PC-9 (cell line): ENCODE measurements around the gene SV2A. TPM values are rescaled to one million over a fixed set of nuclear protein-coding genes. Genes with fewer than 3 reads are reported as not detected.

Experiments used
- BruUV-seq: library from RNA; stranded (reverse); fragments of 400-500 nt; replicated peaks from 2 replicates; lab custom pipeline; 2021; lab: Mats Ljungman, UMichigan
- CTCF ChIA-PET: fragments of 300-600 bp; sonication (Branson Sonifier 250); formaldehyde crosslinking; loops from one replicate; lab custom pipeline; 2022; ENCODE audit warnings: antibody characterized with exemption; lab: Charles Lee
- POLR2A ChIA-PET: fragments of 300-600 bp; sonication (Branson Sonifier 250); formaldehyde crosslinking; loops from one replicate; lab custom pipeline; 2022; ENCODE audit warnings: antibody characterized with exemption; ENCODE audit not compliant: unreplicated experiment; lab: Charles Lee
- DNase-seq, 2 experiments: peaks; one replicate each; pipeline versions ENCODE4 v3.0.0 to v3.0.0-alpha.2; 2015 to 2022; ENCODE audit warnings: mixed read lengths in 1 of 2
- H2AFZ ChIP-seq: fragments of 200-600 bp; sonication (generic); 2 replicates; pipeline ENCODE4 v1.8.1; 2017; ENCODE audit warnings: antibody characterized with exemption
- H3F3A ChIP-seq: fragments of 200-600 bp; sonication (generic); 2 replicates; pipeline ENCODE4 v1.8.1; 2017; ENCODE audit warnings: antibody characterized with exemption, mild to moderate bottlenecking, low read depth; ENCODE audit not compliant: insufficient read depth
- H3K27ac ChIP-seq: fragments of 200-600 bp; sonication (generic); 2 replicates; pipeline ENCODE4 v1.6.1; 2016; ENCODE audit warnings: mixed run types
- H3K27me3 ChIP-seq: fragments of 200-600 bp; sonication (generic); 2 replicates; pipeline ENCODE4 v1.6.1; 2016; ENCODE audit warnings: low read depth, mixed run types; ENCODE audit not compliant: insufficient read depth
- H3K36me3 ChIP-seq: fragments of 200-600 bp; sonication (generic); 2 replicates; pipeline ENCODE4 v1.6.1; 2016; ENCODE audit warnings: low read depth, mixed run types
- H3K4me1 ChIP-seq: fragments of 200-600 bp; sonication (generic); replicated peaks from 2 replicates; pipeline ENCODE4 v1.6.1; 2016; ENCODE audit warnings: mixed run types; ENCODE audit not compliant: insufficient read depth
- H3K4me2 ChIP-seq: fragments of 200-600 bp; sonication (generic); 2 replicates; pipeline ENCODE4 v1.6.1; 2017; ENCODE audit warnings: mixed run types
- H3K4me3 ChIP-seq: fragments of 200-600 bp; sonication (generic); 2 replicates; pipeline ENCODE4 v1.6.1; 2016; ENCODE audit warnings: mixed run types
- H3K79me2 ChIP-seq: fragments of 200-600 bp; sonication (generic); 2 replicates; pipeline ENCODE4 v1.6.1; 2017; ENCODE audit warnings: low read depth, mixed run types
- H3K9me2 ChIP-seq: fragments of 200-600 bp; sonication (generic); 2 replicates; pipeline ENCODE4 v1.8.1; 2017; ENCODE audit warnings: mild to moderate bottlenecking; ENCODE audit not compliant: insufficient read depth
- H3K9me3 ChIP-seq: fragments of 200-600 bp; sonication (generic); 2 replicates; pipeline ENCODE4 v1.8.1; 2016; ENCODE audit warnings: low read depth; ENCODE audit not compliant: insufficient read depth
- H4K20me1 ChIP-seq: fragments of 200-600 bp; sonication (generic); 2 replicates; pipeline ENCODE4 v1.8.1; 2017; ENCODE audit not compliant: insufficient read depth
- EZH2 ChIP-seq: fragments of 200-600 bp; sonication (generic); IDR thresholded peaks from 2 replicates; pipeline ENCODE4 v1.8.0; 2017; ENCODE audit warnings: antibody characterized with exemption, low read depth
- intact Hi-C: fragments of 100-400 bp; cut with micrococcal nuclease; formaldehyde crosslinking; loops from one replicate; pipeline ENCODE4 v1.10.0; 2022; ENCODE audit not compliant: unreplicated experiment
- total RNA-seq: library from RNA; stranded (reverse); gene quantifications from 2 replicates; pipeline ENCODE4 v1.2.3, GENCODE V29; 2021
- TF ChIP-seq, protein P1 (sequence below): fragments of 200-600 bp; sonication (generic); conservative IDR thresholded peaks from 2 replicates; pipeline ENCODE4 v1.6.1; 2017; ENCODE audit warnings: mixed run types, antibody characterized with exemption, mild to moderate bottlenecking, moderate library complexity

Gene SV2A
- total RNA-seq, 1 experiment from 2014 or later, result 0.33 TPM

DNA sequence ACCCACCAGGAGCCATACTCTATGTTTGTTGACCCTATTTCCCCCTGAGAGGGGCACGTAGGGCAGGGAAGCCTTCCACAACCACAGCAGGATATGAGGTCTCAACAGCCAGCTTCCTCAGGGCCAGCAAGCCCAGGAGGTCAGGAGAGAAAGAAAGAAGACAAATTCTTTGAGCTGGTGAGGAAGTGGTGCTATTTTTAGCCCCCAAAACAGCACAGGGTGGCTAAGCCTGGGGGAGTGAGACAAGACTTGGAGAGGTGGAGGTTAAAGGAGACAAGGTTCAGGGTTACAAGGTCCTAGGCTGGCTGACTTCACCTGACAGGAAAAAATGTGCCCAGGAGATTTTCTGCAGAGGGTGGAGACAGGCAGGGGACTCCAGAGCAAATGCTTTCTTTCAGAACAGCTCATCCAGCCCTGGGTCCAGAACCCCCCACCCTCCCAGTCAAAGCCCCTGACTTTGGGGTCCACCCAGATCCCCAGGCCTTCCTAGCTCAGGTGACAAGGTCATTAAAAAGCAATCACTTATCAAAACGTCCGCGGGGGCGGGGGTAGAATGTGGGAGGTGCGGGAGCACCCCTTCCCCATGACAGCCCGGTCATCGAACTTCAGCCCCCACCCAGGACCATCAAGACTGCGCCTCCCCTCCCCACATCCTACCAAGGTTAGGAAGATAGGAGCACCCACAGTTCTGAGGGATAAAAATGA, 1.3 kb downstream of the SV2A start:
- Histone ChIP-seq H3K9me3 (no peaks in the 10 kb centered on the region), H3K4me2 (no peak overlapping the region), H3K9me2 (no peaks in the 10 kb centered on the region), H3K79me2 (no peaks in the 10 kb centered on the region), H3K27me3 (no peaks in the 10 kb centered on the region), H3F3A (peaks cover 6% of the 10 kb centered on the region; the same call in 1 of the 2 replicates), H4K20me1 (no peaks in the 10 kb centered on the region), H3K27ac (no peak overlapping the region), H3K36me3 (no peaks in the 10 kb centered on the region), H3K4me1 (no peaks in the 10 kb centered on the region), H3K4me3 (no peak overlapping the region), H2AFZ (no peak overlapping the region)
- ChIA-PET CTCF (no interaction called here), POLR2A (no interaction called here)
- DNase-seq, result no peak
- intact Hi-C loops, result no loop called here
- TF ChIP-seq EZH2, result no peak
- TF ChIP-seq, protein P1, sequence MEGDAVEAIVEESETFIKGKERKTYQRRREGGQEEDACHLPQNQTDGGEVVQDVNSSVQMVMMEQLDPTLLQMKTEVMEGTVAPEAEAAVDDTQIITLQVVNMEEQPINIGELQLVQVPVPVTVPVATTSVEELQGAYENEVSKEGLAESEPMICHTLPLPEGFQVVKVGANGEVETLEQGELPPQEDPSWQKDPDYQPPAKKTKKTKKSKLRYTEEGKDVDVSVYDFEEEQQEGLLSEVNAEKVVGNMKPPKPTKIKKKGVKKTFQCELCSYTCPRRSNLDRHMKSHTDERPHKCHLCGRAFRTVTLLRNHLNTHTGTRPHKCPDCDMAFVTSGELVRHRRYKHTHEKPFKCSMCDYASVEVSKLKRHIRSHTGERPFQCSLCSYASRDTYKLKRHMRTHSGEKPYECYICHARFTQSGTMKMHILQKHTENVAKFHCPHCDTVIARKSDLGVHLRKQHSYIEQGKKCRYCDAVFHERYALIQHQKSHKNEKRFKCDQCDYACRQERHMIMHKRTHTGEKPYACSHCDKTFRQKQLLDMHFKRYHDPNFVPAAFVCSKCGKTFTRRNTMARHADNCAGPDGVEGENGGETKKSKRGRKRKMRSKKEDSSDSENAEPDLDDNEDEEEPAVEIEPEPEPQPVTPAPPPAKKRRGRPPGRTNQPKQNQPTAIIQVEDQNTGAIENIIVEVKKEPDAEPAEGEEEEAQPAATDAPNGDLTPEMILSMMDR, result no peak
- BruUV-seq, result no TSS peak

DNA sequence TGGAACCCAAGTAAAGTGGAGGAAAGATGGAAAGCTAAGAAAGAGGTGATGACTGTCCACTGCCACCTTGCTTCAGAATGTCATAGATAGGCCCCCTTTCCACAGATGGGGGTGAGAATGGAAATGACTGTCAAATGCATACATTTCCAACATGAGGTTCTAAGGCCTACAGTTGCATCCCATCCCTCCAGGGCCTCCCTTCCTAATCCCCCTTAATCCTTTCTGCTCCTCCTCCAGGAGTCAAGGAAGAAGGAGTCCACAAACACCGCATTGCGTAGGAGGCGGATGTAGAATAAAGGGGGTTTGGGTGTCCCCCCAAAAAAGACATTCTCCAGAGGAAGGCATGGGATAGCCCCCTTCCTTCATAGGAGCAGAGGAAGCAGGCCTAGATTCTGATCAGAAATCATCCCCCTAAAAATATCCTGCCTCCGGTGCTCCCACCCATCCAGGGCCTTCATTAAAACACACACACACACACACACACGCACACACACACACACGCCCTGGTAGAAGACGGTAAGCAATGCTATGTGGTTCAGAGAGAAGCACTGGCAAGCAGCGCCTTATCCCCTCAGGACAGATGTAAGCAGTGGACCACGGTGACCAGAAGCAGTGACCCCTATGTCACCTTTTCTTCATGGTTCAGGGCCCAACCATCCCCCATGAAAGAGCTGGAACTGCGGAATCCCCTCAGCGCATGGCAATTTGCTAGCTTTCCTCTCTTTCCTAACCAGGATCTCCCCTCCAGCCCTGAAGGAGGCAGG, 2.0 kb downstream of the SV2A start:
- DNase-seq, result no peak
- no TSS peak for BruUV-seq
- ChIA-PET POLR2A (no interaction called here), CTCF (no interaction called here)
- no peak overlapping the region for H3K4me2 ChIP-seq
- no peaks in the 10 kb centered on the region for H3F3A ChIP-seq
- no peaks in the 10 kb centered on the region for H3K79me2 ChIP-seq
- TF ChIP-seq, protein P1, result no peak
- no peak for TF ChIP-seq EZH2
- H3K9me2 ChIP-seq, result no peaks in the 10 kb centered on the region
- no peak overlapping the region for H2AFZ ChIP-seq
- H3K9me3 ChIP-seq, result no peaks in the 10 kb centered on the region
- H3K27me3 ChIP-seq, result no peaks in the 10 kb centered on the region
- H3K4me3 ChIP-seq, result no peak overlapping the region
- H4K20me1 ChIP-seq, result no peaks in the 10 kb centered on the region
- no peaks in the 10 kb centered on the region for H3K4me1 ChIP-seq
- H3K36me3 ChIP-seq, result no peaks in the 10 kb centered on the region
- intact Hi-C loops, result no loop called here
- no peak overlapping the region for H3K27ac ChIP-seq

DNA sequence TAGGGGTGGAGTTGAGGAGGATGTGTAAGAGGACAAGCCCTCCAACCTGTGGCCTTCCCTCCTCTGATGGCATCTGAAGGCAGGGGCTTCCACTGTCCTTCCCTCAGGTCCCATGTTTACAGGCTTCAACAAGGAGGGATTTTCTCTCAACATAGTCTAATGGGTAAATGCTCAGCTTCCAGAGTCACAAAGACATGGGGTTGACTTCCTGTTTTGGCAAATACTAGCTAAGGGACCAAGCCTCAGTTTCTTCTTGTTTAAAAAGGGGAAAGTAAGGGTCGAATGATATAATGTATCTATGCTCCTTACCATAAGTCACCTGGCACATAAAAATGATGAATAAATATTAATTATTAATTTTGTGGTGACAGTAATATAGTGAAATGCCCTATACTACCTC, 3.1 kb downstream of the SV2A start:
- Histone ChIP-seq H3K27ac (no peak overlapping the region), H3K4me1 (no peaks in the 10 kb centered on the region), H3K4me2 (no peak overlapping the region), H3K27me3 (peaks cover 9% of the 10 kb centered on the region; the same call in 1 of the 2 replicates), H4K20me1 (no peaks in the 10 kb centered on the region), H3K9me3 (no peaks in the 10 kb centered on the region), H3K4me3 (no peak overlapping the region), H2AFZ (no peak overlapping the region), H3K79me2 (no peaks in the 10 kb centered on the region), H3F3A (no peaks in the 10 kb centered on the region), H3K36me3 (no peaks in the 10 kb centered on the region), H3K9me2 (no peaks in the 10 kb centered on the region)
- intact Hi-C loops, result no loop called here
- ChIA-PET CTCF (no interaction called here), POLR2A (interaction anchor here (0.7 kb wide), 1 partner anchor 97 kb away, joined by 3 read pairs; no protein-coding TSS in a partner anchor)
- TF ChIP-seq EZH2, result no peak
- TF ChIP-seq, protein P1, result no peak
- BruUV-seq, result no TSS peak
- DNase-seq, result no peak
